GM11168 (cell line): ENCODE data around the gene NUTM2F.
"Not testable (repeated sequence)": the region's sequence is repeated elsewhere in the genome, so short reads cannot be mapped to it uniquely, and the experiment has no call there.

Source experiments
- in situ Hi-C: fragments of 300-500 bp; cut with MboI; formaldehyde crosslinking; loops from one replicate; pipeline ENCODE4 v1.12.0; 2022; ENCODE audit warnings: low sequenced_read_pairs; ENCODE audit not compliant: unreplicated experiment

Gene NUTM2F

GRCh38 chr9:94316236-94316635 lies 12.2 kb downstream of the NUTM2F start:
- in situ Hi-C loops = not testable (repeated sequence)

- in situ Hi-C loops = not testable (repeated sequence)
These were observed 13.1 kb downstream of the NUTM2F start for GRCh38 chr9:94315034-94315984.

GRCh38 chr9:94303321-94303720 lies 25.1 kb downstream of the NUTM2F start:
- in situ Hi-C loops = no loop called here

- in situ Hi-C loops = no loop called here
These were observed 26.0 kb downstream of the NUTM2F start for GRCh38 chr9:94302426-94302825.

- in situ Hi-C loops = no loop called here
These were observed 26.9 kb downstream of the NUTM2F start for GRCh38 chr9:94301583-94301982.

GRCh38 chr9:94300470-94301301 lies 27.8 kb downstream of the NUTM2F start:
- in situ Hi-C loops = no loop called here

GRCh38 chr9:94298949-94299599 lies 29.4 kb downstream of the NUTM2F start:
- in situ Hi-C loops = no loop called here

- in situ Hi-C loops = no loop called here
These were observed 38.8 kb downstream of the NUTM2F start for GRCh38 chr9:94289691-94290090.

GRCh38 chr9:94287877-94288513 lies 40.4 kb downstream of the NUTM2F start:
- in situ Hi-C loops = no loop called here

GRCh38 chr9:94286116-94286515 lies 42.3 kb downstream of the NUTM2F start:
- in situ Hi-C loops = no loop called here

- in situ Hi-C loops = no loop called here
These were observed 47.3 kb downstream of the NUTM2F start for GRCh38 chr9:94281101-94281500.

- in situ Hi-C loops = no loop called here
These were observed 47.9 kb downstream of the NUTM2F start for GRCh38 chr9:94280409-94280989.

- in situ Hi-C loops = no loop called here
These were observed 50.4 kb downstream of the NUTM2F start for GRCh38 chr9:94277885-94278536.

- in situ Hi-C loops = not testable (repeated sequence)
These were observed 51.4 kb downstream of the NUTM2F start for GRCh38 chr9:94277029-94277428.

GRCh38 chr9:94270009-94270408 lies 58.4 kb downstream of the NUTM2F start:
- in situ Hi-C loops = no loop called here

GRCh38 chr9:94269264-94269663 lies 59.2 kb downstream of the NUTM2F start:
- in situ Hi-C loops = no loop called here
